Inflammatory macrophage (primary cell): Measurements from ENCODE around the gene ITPA.

Experiments used
- DNase-seq, 2 donors: peaks; one replicate each; pipeline ENCODE4 v3.0.0-alpha.2; 2020 to 2022

Gene ITPA

DNA sequence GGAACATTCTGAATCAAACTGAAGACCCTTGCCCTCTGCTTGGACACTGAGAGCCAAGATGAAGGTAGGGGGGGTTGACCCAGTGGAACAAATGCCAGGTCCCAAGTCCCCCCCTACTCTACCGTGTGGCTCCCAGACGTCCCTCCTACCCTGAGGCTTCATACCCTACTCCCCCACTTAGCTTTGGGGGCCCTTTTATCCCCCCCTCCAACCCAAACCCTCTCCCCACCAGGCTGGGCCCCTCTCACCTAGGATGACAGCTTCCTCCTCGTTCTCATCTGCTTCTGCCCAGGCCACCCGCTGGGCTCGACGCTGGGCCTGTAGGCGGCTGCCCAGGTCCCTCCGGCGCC lies 6.4 kb upstream of the ITPA start:
- DNase-seq, result no peak

- peak; percentile 13 to 22 for DNase-seq
Measured at GRCh38 chr20:3203315-3204123, 5.8 kb upstream of the ITPA start.

GRCh38 chr20:3204124-3204794 lies 5.0 kb upstream of the ITPA start, which contains the start of gene DDRGK1:
Gene DDRGK1, minus strand, starts transcription at chr20:3204682. Its CDS starts 55 bp downstream, at chr20:3204627.
- DNase-seq, result peak; percentile 90 to 93

DNA sequence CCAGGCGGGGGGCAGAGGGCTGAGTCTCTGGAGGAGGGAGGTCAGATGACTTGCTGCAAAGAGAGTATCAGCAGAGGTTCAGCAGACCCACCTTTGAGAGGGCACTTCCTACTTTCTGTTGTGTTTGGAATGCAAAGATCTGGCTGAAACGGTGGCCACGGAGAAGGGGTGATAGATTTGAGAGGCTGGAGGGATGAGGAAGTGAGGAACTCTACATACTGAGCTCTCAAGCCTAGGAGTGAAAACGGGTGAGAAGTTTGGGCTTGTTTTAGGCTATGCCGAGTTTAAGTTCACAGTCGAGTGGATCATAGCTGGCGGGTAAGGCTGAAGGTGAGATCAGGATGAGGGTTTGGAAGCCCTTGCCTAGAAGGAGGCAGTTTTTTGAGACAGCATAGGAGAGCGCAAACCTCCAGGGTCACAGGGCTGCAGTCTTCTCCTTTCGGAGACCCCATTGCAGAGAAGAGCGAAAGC lies 477 bp upstream of the ITPA start:
- peak; percentile 17 to 23 for DNase-seq

- DNase-seq, result peak; percentile 23 to 47
Measured at GRCh38 chr20:3209946-3210317, 634 bp downstream of the ITPA start.

- DNase-seq, result no peak
Measured at GRCh38 chr20:3210346-3210745, 1.0 kb downstream of the ITPA start.

- no peak for DNase-seq
Measured at GRCh38 chr20:3213226-3213625, 3.9 kb downstream of the ITPA start.

DNA sequence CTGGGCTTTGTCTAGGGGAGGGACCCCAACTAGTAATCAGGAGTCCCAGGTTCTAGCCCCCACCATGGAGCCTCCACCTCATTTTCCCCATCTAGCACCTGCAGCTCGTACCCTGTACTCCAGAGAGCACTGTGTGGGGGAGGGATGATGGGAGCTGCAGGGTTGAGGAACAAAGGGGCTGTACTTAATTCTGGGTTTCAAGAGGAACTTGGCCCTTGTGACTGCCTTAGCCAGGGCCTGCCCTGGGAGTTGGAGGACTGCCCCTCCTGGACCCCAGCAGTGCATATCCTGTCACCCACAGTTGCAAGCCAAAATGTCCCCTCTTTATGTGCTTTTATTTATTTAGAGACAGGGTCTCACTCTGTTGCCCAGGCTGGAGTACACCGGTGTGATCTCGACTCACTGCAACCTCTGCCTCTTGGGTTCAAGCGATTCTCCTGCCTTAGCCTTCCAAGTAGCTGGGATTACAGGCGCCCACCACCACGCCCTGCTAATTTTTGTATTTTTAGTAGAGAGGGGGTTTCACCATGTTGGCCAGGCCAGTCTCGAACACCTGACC lies 6.1 kb downstream of the ITPA start:
- DNase-seq, result peak; percentile 39 to 63

DNA sequence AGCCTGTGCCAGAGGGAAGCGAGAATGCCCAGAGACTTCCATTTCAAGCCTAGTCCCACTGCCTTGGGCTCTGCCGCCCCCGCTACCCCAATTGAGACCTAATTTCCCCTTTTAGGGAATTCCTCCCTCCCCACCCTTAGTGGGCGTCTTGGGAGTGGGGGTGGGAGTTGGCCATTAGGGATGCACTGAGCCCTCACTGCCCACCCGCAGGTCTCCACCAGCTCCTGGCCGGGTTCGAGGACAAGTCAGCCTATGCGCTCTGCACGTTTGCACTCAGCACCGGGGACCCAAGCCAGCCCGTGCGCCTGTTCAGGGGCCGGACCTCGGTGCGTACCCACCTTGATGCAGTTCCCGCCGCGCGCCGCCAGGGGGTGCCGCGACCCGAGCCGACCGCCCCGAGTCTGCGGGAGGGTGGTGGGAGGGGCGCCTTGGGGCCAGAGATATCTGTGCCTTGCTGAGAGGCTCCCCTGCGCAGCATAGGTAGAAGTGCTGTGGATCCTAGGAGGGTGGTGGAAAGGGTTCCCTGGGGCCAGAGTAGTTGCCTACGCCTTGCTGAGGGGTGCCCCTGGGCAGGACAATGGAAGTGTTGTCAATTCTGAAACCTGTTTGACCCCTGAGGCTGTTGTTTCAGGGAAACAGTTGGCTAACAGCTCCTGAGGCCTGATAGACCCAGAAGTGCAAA lies 9.2 kb downstream of the ITPA start:
- DNase-seq, result peak; percentile 46 to 51

DNA sequence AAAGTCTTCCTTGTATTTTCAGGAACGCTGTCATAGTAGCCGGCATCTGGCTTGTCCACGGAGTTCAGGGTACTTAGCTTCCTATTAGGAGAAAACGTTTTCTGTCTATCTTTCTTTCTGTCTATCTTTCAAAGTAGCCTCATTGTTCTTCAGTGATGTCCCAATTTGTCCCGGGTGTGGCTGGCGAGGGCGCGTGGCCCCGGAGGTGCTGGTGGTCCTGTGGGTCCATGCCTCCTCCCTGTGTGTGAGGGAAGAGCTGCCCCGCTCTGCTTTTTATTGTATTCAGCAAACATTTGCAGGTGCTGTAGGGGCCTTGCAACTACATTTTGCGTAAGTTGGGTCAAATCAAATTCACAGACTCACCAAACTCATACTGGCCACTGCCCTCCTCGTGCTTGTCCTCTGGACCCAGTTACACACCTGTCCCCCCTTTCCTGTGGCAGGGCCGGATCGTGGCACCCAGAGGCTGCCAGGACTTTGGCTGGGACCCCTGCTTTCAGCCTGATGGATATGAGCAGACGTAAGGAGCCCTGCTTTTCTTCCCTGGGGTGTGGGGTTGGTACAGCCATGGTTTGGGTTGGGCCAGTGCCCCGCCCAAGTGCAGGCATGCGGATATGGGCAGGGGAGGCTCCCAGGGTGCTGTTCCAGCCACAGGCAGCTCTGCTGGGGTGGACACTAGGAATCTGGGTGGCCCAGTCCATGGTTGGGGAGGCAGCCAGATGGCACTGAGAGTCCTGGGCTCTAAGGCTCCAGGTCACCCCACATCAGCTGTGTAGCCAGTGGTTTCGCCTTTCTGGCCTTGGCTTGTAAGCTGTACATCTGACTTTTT lies 12.3 kb downstream of the ITPA start:
- no peak for DNase-seq

- no peak for DNase-seq
Measured at GRCh38 chr20:3222635-3223600, 13.6 kb downstream of the ITPA start.

DNA sequence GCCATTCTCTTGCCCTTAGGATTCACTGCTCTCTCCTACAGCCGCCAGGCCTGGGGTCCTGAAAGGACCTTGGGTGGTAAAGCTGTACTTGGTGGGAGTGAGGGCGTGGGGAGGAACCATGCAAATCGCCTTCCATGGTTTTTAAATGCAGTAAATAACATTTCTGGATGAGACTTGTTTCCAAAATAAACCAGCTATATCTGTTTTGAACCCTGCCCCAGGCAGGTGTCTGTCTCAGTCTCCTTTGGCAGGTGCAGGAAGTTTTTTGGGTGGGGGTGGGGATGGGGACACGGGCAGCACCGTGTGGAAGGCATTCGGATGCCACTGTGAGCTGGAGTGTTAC lies 14.3 kb downstream of the ITPA start:
- DNase-seq, result no peak

GRCh38 chr20:3223994-3224680 lies 14.8 kb downstream of the ITPA start:
- DNase-seq, result no peak

DNA sequence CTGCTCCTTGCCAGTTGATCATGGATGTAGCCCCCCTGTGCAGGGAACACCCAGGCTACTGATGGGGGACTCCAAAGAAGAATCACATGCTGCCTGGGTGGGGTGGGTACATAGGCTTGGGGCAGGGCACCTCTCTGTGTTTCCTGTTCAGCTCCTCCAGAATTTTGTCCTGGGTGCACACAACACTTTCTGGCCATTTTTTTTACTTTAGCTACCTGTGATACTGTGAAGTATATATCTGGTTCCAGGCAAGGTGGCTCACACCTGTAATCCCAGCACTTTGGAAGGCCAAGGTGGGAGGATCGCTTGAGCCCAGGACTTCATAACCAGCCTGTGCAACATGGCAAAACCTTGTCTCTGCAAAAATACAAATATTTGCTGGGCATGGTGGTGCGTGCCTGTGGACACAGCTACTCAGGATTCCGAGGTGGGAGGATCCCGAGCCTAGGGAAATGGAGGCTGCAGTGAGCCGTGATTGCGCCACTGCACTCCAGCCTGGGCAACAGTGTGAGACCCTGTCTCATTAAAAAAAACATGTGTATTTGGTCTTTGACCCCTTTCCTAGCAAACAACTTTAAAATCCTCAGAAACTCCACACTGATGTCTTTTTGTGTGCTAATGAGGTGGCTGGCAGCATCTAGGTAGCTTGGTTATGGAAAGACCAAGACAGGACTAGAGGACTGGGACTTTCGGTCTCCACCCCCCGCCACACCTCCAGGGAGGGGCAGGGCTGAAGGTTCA lies 15.6 kb downstream of the ITPA start:
- no peak for DNase-seq

- DNase-seq, result no peak
Measured at GRCh38 chr20:3226093-3226492, 16.8 kb downstream of the ITPA start.

GRCh38 chr20:3226864-3227263 lies 17.6 kb downstream of the ITPA start:
- no peak for DNase-seq

- DNase-seq, result no peak
Measured at GRCh38 chr20:3227506-3227905, 18.2 kb downstream of the ITPA start.

- DNase-seq, result no peak
Measured at GRCh38 chr20:3227936-3228749, 18.8 kb downstream of the ITPA start.

- DNase-seq, result no peak
Measured at GRCh38 chr20:3228750-3229032, 19.4 kb downstream of the ITPA start.
